ENCODE results near the gene SERPINA12.

SERPINA12 gene

DNA sequence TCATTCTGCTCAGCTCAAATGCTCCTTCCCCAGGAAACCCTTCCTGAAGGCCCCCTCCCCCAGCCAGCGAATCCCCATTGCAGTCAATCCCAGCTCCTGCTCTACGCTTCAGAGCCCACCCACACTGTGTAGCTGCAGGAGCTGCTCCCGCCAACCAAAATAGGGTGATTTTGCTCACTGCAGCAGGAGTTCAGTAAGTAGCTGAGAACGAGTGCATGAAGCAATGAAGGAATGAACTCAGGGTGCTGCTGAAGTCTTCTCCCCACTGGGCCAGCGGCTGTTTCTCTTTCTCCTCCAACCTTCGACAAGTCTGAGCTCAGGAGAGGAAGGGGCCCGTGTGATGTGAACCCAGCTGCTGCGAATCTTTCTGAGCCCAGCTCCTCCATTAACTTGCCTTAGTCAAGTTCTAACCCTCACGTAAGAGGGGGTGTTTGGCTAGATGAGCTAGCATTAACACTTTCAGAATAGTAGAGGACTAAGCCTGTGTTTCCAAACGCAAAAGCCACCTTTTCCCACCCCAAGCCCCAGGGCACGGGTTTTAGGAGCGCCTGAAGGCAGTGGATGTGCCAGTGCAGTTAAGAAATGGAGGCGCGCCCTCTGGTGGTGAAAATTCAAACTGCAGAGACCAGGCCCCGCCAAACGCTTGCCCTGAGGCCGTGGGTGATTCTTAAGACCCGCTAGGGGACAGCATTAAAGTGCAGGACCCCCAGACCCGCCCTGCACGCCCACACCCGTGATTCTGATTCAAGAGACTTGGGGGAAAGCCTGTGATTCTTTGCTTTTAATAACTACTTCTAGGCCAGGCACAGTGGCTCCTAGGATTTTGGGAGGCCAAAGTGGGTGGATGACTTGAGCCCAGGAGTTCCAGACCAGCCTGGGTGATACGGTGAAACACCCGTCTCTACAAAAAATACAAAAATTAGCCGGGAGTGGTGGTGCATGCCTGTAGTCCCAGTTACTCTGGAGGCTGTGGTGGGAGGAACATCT, 40.0 kb upstream of the SERPINA12 start:
- CTCF ChIA-PET = interaction anchor here (0.6 to 7.5 kb wide), 46 partner anchors 11 to 420 kb away, joined by 3 to 111 read pairs (median 5); partner anchors contain the start of genes IFI27L2 and SERPINA4
- H3K4me3 ChIP-seq (ENCODE audit: low read depth, low read length) = no peak overlapping the region
- POLR2A ChIA-PET = no interaction called here
- TF ChIP-seq, protein P1, sequence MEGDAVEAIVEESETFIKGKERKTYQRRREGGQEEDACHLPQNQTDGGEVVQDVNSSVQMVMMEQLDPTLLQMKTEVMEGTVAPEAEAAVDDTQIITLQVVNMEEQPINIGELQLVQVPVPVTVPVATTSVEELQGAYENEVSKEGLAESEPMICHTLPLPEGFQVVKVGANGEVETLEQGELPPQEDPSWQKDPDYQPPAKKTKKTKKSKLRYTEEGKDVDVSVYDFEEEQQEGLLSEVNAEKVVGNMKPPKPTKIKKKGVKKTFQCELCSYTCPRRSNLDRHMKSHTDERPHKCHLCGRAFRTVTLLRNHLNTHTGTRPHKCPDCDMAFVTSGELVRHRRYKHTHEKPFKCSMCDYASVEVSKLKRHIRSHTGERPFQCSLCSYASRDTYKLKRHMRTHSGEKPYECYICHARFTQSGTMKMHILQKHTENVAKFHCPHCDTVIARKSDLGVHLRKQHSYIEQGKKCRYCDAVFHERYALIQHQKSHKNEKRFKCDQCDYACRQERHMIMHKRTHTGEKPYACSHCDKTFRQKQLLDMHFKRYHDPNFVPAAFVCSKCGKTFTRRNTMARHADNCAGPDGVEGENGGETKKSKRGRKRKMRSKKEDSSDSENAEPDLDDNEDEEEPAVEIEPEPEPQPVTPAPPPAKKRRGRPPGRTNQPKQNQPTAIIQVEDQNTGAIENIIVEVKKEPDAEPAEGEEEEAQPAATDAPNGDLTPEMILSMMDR (IDR thresholded peaks at IDR 0.05; ENCODE audit: insufficient read depth, low read length, missing control alignments) = peak; percentile 83
- no peak for DNase-seq (ENCODE audit: low read depth, low spot score)

GRCh38 chr14:94548131-94548998, 39.1 kb upstream of the SERPINA12 start:
- POLR2A ChIA-PET = no interaction called here
- CTCF ChIA-PET = interaction anchor here (0.6 to 7.5 kb wide), 43 partner anchors 10 to 419 kb away, joined by 3 to 111 read pairs (median 6); partner anchors contain the start of genes IFI27L2 and SERPINA4
- H3K4me3 ChIP-seq (ENCODE audit: low read depth, low read length) = no peak overlapping the region
- no peak for DNase-seq (ENCODE audit: low read depth, low spot score)
- TF ChIP-seq, protein P1 (IDR thresholded peaks at IDR 0.05; ENCODE audit: insufficient read depth, low read length, missing control alignments) = no peak

- ChIA-PET POLR2A (no interaction called here), CTCF (interaction anchor here (1.3 to 7.5 kb wide), 10 partner anchors 9 to 416 kb away, joined by 3 to 111 read pairs (median 19); partner anchors contain the start of gene SERPINA4)
- DNase-seq (ENCODE audit: low read depth, low spot score) = no peak
- no peak overlapping the region for H3K4me3 ChIP-seq (ENCODE audit: low read depth, low read length)
- TF ChIP-seq, protein P1 (IDR thresholded peaks at IDR 0.05; ENCODE audit: insufficient read depth, low read length, missing control alignments) = no peak
These were observed 38.5 kb upstream of the SERPINA12 start for GRCh38 chr14:94547726-94548125.

- ChIA-PET POLR2A (no interaction called here), CTCF (interaction anchor here (1.0 to 4.1 kb wide), 5 partner anchors 18 to 125 kb away, joined by 3 to 50 read pairs (median 17); no protein-coding TSS in a partner anchor)
- no peak overlapping the region for H3K4me3 ChIP-seq (ENCODE audit: low read depth, low read length)
- TF ChIP-seq, protein P1 (IDR thresholded peaks at IDR 0.05; ENCODE audit: insufficient read depth, low read length, missing control alignments) = no peak
- no peak for DNase-seq (ENCODE audit: low read depth, low spot score)
These were observed 37.9 kb upstream of the SERPINA12 start for GRCh38 chr14:94547151-94547680.

DNA sequence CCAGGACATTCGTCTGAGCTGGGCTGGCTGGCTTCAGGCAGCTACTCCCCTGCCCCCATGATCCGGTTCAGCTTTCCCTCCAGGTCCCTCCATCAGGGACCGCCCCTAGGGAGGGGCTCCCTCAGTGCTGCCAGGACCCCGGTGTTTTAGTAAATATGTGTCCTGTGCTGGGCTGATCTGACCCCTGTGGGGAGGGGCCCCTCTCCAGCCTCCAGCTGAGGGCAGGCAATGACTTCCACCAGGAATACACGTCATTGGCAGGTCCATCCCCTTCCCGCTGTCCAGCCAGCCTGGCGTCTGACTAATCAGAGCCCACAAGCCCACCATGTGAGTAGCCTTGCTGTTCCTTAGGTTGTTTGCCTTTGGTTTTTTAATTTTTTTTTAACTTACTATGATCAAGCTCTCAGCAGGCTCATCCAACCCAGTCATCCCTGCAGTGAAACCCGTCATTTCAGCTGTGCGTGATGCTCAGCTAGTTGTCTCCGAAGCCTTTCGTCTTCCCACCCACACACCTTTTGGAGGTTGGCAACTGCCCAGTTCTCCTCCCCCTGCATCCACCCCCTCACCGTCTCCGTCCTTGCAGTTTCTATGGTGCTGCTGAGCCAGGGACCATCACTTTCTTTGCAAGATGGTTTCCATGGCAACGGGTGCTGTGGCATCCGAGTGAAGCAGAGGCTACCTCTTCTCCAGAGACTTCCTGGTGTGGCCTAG, 36.0 kb upstream of the SERPINA12 start:
- ChIA-PET POLR2A (no interaction called here), CTCF (interaction anchor here (0.7 to 1.3 kb wide), 3 partner anchors 19 to 60 kb away, joined by 3 read pairs; no protein-coding TSS in a partner anchor)
- no peak for DNase-seq (ENCODE audit: low read depth, low spot score)
- TF ChIP-seq, protein P1 (IDR thresholded peaks at IDR 0.05; ENCODE audit: insufficient read depth, low read length, missing control alignments) = no peak
- H3K4me3 ChIP-seq (ENCODE audit: low read depth, low read length) = no peak overlapping the region

Data from AG04449 (cell line).